ENCODE measurements around the gene NUDT17.

The NUDT17 gene

DNA sequence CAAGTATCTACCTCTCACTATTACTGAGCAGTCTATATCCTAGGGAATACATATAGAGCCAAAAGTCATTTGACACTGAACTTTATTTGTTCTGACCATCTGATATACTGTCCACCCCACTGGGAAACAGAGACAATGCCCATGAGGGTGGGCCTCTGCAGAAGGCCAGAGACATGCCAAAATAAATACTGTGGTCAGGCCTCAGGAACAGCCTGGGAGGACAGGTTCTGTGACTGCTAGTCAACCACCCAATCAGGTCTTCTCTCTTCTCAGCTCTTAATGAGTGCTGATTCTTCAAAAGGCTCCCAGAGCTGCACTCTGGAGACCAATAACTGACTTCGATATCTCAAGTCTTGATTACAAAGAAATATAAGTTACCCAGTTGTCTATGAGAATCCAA lies 45.7 kb downstream of the NUDT17 start:
- DNase-seq (ENCODE audit: low spot score): no peak

DNA sequence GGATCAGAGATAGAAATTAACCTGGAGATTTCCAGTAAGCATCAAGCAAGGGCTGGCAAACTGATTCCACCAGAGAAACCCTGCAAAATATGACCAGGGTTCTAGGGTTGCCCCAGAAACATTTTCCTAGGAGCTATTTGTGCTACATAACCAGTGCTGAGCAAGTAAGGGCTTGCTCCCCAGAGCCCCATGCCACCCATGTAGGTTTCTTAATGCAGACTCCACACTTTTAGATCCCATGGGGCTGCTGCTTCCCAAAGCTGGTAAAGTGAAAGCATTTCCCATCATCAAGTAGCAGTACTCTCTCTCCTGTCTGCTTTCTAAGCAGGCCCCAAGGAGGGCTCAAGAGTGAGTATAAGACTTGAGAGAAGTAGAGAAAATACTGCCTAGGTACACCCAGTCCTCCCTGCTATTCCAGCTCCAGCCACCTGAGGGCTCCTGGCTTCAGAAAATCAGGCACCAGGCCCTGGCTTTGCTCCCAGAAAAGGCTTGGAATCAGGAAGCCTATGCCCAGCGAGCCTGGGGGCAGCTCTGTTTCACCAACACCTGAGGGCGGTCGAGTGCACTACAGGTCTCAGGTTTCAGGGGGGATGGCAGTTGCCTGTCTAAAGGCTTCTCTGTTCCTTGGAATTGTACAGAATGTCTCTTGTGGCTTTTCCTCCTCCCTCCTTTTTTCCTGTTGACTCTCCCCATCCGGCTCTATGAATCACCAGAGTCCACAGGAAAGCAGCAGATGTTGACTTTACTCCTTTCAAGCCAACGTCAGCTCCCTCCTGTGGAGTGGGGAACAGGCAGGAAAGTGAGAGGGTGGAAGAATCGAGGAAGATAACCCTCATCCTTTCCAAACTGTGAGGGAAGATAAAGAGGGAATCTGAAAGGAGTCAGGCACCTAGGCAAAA lies 46.4 kb downstream of the NUDT17 start:
- DNase-seq (ENCODE audit: low spot score): peak; percentile 98

DNA sequence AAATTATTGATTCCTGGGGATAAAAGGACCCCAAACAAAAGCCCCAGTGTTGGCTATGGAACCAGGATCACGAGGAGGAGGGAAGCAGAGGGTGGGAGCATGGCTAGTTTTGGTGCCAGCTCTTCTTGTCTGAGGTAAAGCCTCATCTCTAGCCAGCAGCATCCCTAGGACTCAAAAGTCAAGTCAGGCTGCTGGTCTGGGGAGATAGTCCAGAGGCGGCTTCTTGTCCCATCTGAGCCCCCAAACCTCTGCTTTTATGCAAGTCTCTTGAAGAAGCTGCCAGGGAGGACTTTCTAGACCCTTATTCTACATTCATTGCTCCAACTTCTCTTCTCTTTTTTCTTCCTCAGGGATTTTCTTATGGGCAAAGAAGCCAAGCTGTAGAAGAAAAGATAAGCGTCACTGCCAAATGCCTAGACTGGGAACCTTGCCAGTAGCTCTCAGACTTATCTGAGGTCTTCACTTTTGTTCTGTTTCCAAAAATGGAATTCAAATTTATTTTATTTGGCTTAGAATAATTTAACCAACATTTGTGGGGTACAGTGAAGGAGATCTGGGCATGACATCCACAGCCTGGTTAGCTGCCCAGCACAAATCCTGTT lies 47.2 kb downstream of the NUDT17 start:
- DNase-seq (ENCODE audit: low spot score): no peak

DNA sequence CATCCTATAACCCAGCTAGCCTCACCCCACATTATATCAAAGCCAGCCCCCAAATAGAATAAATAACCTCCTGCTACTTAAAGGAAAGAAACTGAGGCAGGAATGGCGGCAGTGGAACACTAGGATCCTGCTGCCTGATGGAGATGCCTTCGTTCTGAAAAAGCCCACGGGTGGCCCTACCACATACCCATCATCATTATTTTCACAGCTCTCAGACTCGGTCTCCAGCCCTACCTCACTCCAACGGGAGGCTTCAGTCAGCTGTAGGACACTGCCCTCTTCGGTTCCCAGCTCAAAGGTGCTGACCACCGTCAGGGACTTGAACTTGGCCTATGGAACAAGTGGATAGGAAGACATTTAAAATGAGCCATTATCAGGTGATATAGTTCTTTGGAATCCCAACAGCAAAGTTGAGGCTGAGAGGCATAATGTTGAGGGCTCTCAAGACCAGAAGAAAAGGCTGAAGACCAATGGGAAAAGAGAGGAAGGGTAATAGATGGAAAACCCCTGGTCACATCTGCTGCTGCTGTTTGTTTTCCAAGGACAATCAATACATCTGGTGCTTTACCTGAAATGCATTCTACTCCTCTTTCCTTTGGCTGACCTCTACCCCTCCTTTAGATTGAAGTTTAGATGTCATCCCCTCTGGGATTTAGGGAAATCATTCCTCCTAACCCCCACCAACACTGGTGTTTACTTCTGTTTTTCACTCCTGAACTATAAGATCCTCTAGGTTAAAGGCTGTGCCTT lies 48.1 kb downstream of the NUDT17 start:
- DNase-seq (ENCODE audit: low spot score): no peak

DNA sequence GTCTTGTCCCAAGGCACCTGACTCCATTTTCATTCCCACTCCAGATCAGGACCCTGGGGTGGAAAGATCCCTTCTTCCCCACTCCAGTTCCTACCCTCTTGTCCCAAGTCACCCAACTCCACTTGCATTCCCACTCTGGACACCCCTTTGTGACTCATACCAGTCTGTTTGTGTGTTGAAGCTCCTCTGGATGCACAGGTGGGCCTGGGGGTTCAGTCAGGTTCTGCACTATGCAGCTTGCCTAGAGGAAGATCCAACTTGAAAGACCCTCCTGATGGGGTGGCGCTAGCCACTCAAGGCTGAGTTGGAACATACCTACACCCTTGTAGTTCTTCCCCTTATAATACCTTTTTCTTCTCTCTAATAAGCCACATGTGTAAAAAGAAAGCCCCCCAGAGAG lies 50.0 kb downstream of the NUDT17 start:
- DNase-seq (ENCODE audit: low spot score): no peak

DNA sequence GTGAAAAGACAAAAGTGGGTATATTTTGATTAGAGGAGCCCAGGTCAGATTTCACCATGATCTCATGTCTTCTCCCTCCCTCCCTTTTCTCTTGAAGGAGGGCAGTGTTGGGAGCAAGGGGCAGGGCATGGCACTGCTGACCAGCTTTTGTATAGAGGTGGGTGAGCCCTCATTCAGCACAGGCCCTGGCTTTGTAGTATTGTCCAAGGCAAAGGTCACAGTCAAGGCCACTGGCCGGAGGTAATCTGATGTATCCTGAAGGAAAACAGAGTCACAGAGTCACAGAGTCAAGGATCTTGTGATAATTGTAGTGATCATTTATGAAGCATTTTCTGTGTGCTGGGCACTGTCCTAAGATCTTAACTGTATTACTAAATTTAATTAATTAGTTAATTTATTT lies 52.5 kb downstream of the NUDT17 start:
- DNase-seq (ENCODE audit: low spot score): no peak

Measured in iPS-NIHi11 (cell line).